Fibroblast of mammary gland (primary cell): Measurements from ENCODE around the gene PTTG1IP2.
A peak's percentile ranks its signal among the peaks of the same experiment; 100 is the strongest.

Experiments
- DNase-seq: peaks from one replicate; pipeline ENCODE4 v3.0.0-alpha.2; 2010; ENCODE audit warnings: low read depth
- H3K4me3 ChIP-seq: 2 replicates; pipeline ENCODE4 v1.5.1; 2011; ENCODE audit warnings: low read depth, mild to moderate bottlenecking, low read length, moderate library complexity; ENCODE audit not compliant: control insufficient read depth
- CTCF ChIP-seq: conservative IDR thresholded peaks from 2 replicates; pipeline ENCODE4 v1.5.1; 2011; ENCODE audit warnings: low read depth, low read length, inconsistent platforms; ENCODE audit not compliant: control insufficient read depth, insufficient read depth

The PTTG1IP2 gene

GRCh38 chr7:90540406-90540805 lies 71.0 kb downstream of the PTTG1IP2 start:
- no peak overlapping the region for H3K4me3 ChIP-seq
- no peak for TF ChIP-seq CTCF
- no peak for DNase-seq

GRCh38 chr7:90551036-90551435 lies 81.6 kb downstream of the PTTG1IP2 start:
- H3K4me3 ChIP-seq = no peak overlapping the region
- no peak for TF ChIP-seq CTCF
- no peak for DNase-seq

GRCh38 chr7:90552521-90552920 lies 83.1 kb downstream of the PTTG1IP2 start:
- no peak overlapping the region for H3K4me3 ChIP-seq
- DNase-seq = peak; percentile 45
- peak; percentile 30 for TF ChIP-seq CTCF

- no peak for TF ChIP-seq CTCF
- peak; percentile 64 for DNase-seq
- no peak overlapping the region for H3K4me3 ChIP-seq
These were observed 91.3 kb downstream of the PTTG1IP2 start for GRCh38 chr7:90560730-90561129.
